SH-SY5Y (cell line): Measurements from ENCODE around the gene PADI1.

Experiments
- GATA2 ChIP-seq: IDR thresholded peaks from 2 replicates; pipeline ENCODE4 v1.6.1; 2011; ENCODE audit warnings: mild to moderate bottlenecking, low read depth, low read length
- GATA3 ChIP-seq: IDR thresholded peaks from 2 replicates; pipeline ENCODE4 v1.6.1; 2011; ENCODE audit warnings: low read depth, mild to moderate bottlenecking, low read length, moderate library complexity

DNA sequence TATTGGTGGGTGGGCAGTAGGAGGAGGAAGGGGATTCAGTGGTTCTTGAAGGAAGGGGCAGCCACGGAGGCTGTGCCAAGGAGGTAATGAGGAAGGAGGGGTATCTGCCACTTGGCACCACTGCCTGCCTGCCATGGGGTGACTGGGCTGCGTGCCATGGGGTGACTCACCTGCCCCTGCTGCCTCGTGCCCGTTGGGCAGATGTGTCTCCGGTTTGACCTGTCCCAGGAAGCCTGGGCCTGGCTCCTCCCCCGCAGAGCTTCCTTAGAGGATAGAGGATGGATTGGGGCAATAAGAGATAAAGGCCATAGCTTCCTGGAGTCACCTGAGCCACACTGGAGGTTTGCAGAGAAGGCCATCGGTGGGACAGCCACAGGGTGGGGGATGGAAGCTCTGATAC is 45.7 kb downstream of the PADI1 start:
- TF ChIP-seq GATA2 = no peak
- TF ChIP-seq GATA3 = no peak
